Right lobe of liver (tissue), 6 donors: ENCODE measurements around the gene NCK2. TPM values are rescaled to one million over a fixed set of nuclear protein-coding genes. Genes with fewer than 3 reads are reported as not detected.
A peak's percentile ranks its signal among the peaks of the same experiment; 100 is the strongest.

Experiments
- ATAC-seq, 4 donors: fragments of 200-7000 bp; cut with Tn5 transposase; one replicate each; pipeline ENCODE4 v1.9.1; 2020; ENCODE audit warnings: mild to moderate bottlenecking in 4 of 4, moderate library complexity in 4 of 4
- DNase-seq, 3 donors: peaks; one replicate each; pipeline ENCODE4 v3.0.0-alpha.2; 2020
- H3K27ac ChIP-seq, 3 donors: fragments of 200-600 bp; one replicate each; pipeline ENCODE4 v1.8.0; 2022
- H3K27me3 ChIP-seq, 2 donors: fragments of 200-600 bp; one replicate each; pipeline ENCODE4 v1.8.0; 2022
- H3K36me3 ChIP-seq, 4 donors: fragments of 200-600 bp; sonication (generic) in 1 of 4; one replicate each; pipeline versions ENCODE4 v1.5.1 to v1.8.0; 2017 to 2022; ENCODE audit warnings: control low read depth in 1 of 4
- H3K4me1 ChIP-seq, 4 donors: fragments of 200-600 bp; sonication (generic) in 1 of 4; one replicate each; pipeline versions ENCODE4 v1.5.1 to v1.8.0; 2017 to 2022; ENCODE audit warnings: control low read depth in 1 of 4
- H3K4me3 ChIP-seq, 3 donors: fragments of 200-600 bp; one replicate each; pipeline ENCODE4 v1.8.0; 2022
- H3K9me3 ChIP-seq, 4 donors: fragments of 200-600 bp; sonication (generic) in 1 of 4; one replicate each; pipeline versions ENCODE4 v1.5.1 to v1.8.0; 2017 to 2022; ENCODE audit warnings: control low read depth in 1 of 4
- CTCF ChIP-seq, 4 donors: fragments of 200-600 bp in 3 of 4; fragments of 450-650 bp in 1 of 4; IDR thresholded peaks; one replicate each; pipeline versions ENCODE4 v1.5.1 to v1.8.0; 2016 to 2022; ENCODE audit warnings: antibody characterized with exemption in 4 of 4, mild to moderate bottlenecking in 2 of 4
- POLR2A ChIP-seq: fragments of 450-650 bp; IDR thresholded peaks from one replicate; pipeline ENCODE4 v1.6.1; 2017; ENCODE audit warnings: antibody characterized with exemption, mild to moderate bottlenecking
- WGBS: methylation state at CpG from one replicate; pipeline ENCODE4 v1.1.6; 2018; ENCODE audit warnings: low coverage, low lambda C conversion rate; ENCODE audit not compliant: insufficient coverage; ENCODE audit errors: missing lambda C conversion rate; 5-methylcytosine and 5-hydroxymethylcytosine counted together
- intact Hi-C, 2 donors: fragments of 100-400 bp; cut with DNase I; formaldehyde crosslinking; loops; one replicate each; pipeline versions ENCODE4 v1.11.2 to v1.14.1; 2022
- total RNA-seq, 6 experiments: library from RNA; depleted of rRNA in 2 of 6; stranded (reverse); fragments of >200 nt in 2 of 6; fragmentation: NEBNext Ultra II Directional in 3 of 6; extraction: Animal tissue kit (Norgen Biotek cat#: 25700) in 3 of 6; gene quantifications; one replicate each; pipeline versions ENCODE4 v1.1.0 to v1.2.4, GENCODE V29; 2016 to 2023
- donor health status: DM: no; HTN: yes; CAD: no.
- donor health status: DM: no; HTN: no; CAD: no.
- donor health status: DM: no; HTN: no; CAD: no.
- donor health status: DM: no; HTN: yes; CAD: no.
- donor health status: DM: no; HTN: yes; CAD: no.

The NCK2 gene
- total RNA-seq, 6 experiments from 2014 or later = 4.8 to 11.7 (median 7.1) TPM

- H3K4me1 ChIP-seq = peaks cover 0 to 6% (median 0%) of the 10 kb centered on the region in 4 donors
- no peak for TF ChIP-seq POLR2A
- no peak for TF ChIP-seq CTCF (IDR thresholded peaks at IDR 0.05)
- H3K4me3 ChIP-seq = no peak overlapping the region
- 84% methylated on average over 6 of the region's 6 CpGs for WGBS
- H3K36me3 ChIP-seq = no peaks in the 10 kb centered on the region
- intact Hi-C loops = no loop called here
- ATAC-seq = no peak
- H3K27ac ChIP-seq = no peak overlapping the region
- no peaks in the 10 kb centered on the region for H3K27me3 ChIP-seq
- H3K9me3 ChIP-seq = no peaks in the 10 kb centered on the region
- DNase-seq = no peak
These were observed 48.7 kb downstream of the NCK2 start for GRCh38 chr2:105793196-105793975.

- ATAC-seq (no peak), DNase-seq (no peak)
- TF ChIP-seq POLR2A = no peak
- no peak for TF ChIP-seq CTCF (IDR thresholded peaks at IDR 0.05)
- H3K27ac ChIP-seq = no peak overlapping the region
- no peaks in the 10 kb centered on the region for H3K9me3 ChIP-seq
- H3K27me3 ChIP-seq = no peaks in the 10 kb centered on the region
- intact Hi-C loops = no loop called here
- H3K4me3 ChIP-seq = no peak overlapping the region
- no peaks in the 10 kb centered on the region for H3K36me3 ChIP-seq
- peaks cover 0 to 6% (median 0%) of the 10 kb centered on the region in 4 donors for H3K4me1 ChIP-seq
- 47% methylated on average over 3 of the region's 3 CpGs for WGBS
These were observed 50.3 kb downstream of the NCK2 start for GRCh38 chr2:105794926-105795574.

- H3K27ac ChIP-seq = no peak overlapping the region
- H3K36me3 ChIP-seq = no peaks in the 10 kb centered on the region
- peaks cover 0 to 6% (median 0%) of the 10 kb centered on the region in 4 donors for H3K4me1 ChIP-seq
- 31% methylated on average over 9 of the region's 9 CpGs for whole genome bisulfite sequencing
- DNase-seq (no peak), ATAC-seq (peak in 1 of 4 donors; percentile 35)
- intact Hi-C loops = no loop called here
- no peak for TF ChIP-seq POLR2A
- no peak for TF ChIP-seq CTCF (IDR thresholded peaks at IDR 0.05)
- no peak overlapping the region for H3K4me3 ChIP-seq
- H3K27me3 ChIP-seq = no peaks in the 10 kb centered on the region
- no peaks in the 10 kb centered on the region for H3K9me3 ChIP-seq
These were observed 50.8 kb downstream of the NCK2 start for GRCh38 chr2:105795575-105795934.

GRCh38 chr2:105796131-105796638, 51.5 kb downstream of the NCK2 start:
- H3K4me1 ChIP-seq = peaks cover 0 to 6% (median 0%) of the 10 kb centered on the region in 4 donors
- TF ChIP-seq CTCF (IDR thresholded peaks at IDR 0.05) (no peak), POLR2A (no peak)
- H3K36me3 ChIP-seq = no peaks in the 10 kb centered on the region
- H3K27ac ChIP-seq = no peak overlapping the region
- H3K9me3 ChIP-seq = no peaks in the 10 kb centered on the region
- intact Hi-C loops = no loop called here
- no peak for DNase-seq
- H3K4me3 ChIP-seq = no peak overlapping the region
- WGBS = 40% methylated on average over 6 of the region's 6 CpGs
- ATAC-seq = peak; percentile 12 to 36 (median 14)
- H3K27me3 ChIP-seq = no peaks in the 10 kb centered on the region
